Astrocyte of the spinal cord (primary cell): ENCODE results near the gene KRT9.
"Not testable (repeated sequence)": the region's sequence is repeated elsewhere in the genome, so short reads cannot be mapped to it uniquely, and the experiment has no call there.

Experiments
- DNase-seq: peaks from one replicate; pipeline ENCODE4 v3.0.0; 2011; ENCODE audit warnings: low read depth, low spot score
- H3K4me3 ChIP-seq: 2 replicates; pipeline ENCODE4 v1.5.1; 2011; ENCODE audit warnings: low read depth, mild to moderate bottlenecking, low read length, moderate library complexity
- in situ Hi-C: cut with HindIII; loops from 2 replicates; pipeline ENCODE4 v1.10.0; 2017; ENCODE audit warnings: low sequenced_read_pairs
- TF ChIP-seq, protein P1 (sequence below): IDR thresholded peaks from 2 replicates; pipeline ENCODE4 v1.5.1; 2012; ENCODE audit warnings: low read depth, mild to moderate bottlenecking, low read length, inconsistent platforms

Gene KRT9

DNA sequence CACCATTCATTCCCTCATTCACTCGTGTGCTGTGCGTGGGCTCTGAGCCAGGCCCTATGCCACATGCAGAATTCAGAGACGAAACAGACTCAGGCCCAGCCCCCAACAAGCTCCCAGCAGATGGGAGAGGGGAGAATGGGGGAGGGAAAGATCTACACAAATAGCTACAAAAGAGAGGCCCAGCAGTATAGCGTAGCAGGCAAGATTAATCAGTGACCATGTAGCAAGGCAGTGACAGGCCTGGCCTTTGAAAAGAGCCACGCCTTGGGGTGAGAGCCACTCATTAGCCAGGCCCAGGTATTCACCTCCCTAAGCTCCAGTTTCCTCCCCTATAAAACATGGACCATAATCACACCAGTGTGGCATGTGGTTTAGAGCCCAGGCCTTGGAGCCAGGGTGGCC lies 27.4 kb downstream of the KRT9 start:
- in situ Hi-C loops: no loop called here
- DNase-seq: no peak
- TF ChIP-seq, protein P1, sequence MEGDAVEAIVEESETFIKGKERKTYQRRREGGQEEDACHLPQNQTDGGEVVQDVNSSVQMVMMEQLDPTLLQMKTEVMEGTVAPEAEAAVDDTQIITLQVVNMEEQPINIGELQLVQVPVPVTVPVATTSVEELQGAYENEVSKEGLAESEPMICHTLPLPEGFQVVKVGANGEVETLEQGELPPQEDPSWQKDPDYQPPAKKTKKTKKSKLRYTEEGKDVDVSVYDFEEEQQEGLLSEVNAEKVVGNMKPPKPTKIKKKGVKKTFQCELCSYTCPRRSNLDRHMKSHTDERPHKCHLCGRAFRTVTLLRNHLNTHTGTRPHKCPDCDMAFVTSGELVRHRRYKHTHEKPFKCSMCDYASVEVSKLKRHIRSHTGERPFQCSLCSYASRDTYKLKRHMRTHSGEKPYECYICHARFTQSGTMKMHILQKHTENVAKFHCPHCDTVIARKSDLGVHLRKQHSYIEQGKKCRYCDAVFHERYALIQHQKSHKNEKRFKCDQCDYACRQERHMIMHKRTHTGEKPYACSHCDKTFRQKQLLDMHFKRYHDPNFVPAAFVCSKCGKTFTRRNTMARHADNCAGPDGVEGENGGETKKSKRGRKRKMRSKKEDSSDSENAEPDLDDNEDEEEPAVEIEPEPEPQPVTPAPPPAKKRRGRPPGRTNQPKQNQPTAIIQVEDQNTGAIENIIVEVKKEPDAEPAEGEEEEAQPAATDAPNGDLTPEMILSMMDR: no peak
- no peak overlapping the region for H3K4me3 ChIP-seq

DNA sequence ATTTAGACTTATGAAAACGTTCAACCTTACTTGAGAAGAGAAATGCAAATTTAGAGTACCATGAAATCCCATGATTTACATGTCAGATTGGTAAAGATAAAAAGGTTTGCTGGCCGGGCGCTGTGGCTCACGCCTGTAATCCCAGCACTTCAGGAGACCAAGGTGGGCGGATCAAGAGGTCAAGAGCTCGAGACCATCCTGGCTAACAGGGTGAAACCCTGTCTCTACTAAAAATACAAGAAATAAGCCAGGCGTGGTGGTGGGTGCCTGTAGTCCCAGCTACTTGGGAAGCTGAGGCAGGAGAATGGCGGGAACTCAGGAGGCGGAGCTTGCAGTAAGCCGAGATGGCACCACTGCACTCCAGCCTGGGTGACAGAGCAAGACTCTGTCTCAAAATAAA lies 29.1 kb downstream of the KRT9 start:
- H3K4me3 ChIP-seq, in situ Hi-C loops, DNase-seq: not testable (repeated sequence)

DNA sequence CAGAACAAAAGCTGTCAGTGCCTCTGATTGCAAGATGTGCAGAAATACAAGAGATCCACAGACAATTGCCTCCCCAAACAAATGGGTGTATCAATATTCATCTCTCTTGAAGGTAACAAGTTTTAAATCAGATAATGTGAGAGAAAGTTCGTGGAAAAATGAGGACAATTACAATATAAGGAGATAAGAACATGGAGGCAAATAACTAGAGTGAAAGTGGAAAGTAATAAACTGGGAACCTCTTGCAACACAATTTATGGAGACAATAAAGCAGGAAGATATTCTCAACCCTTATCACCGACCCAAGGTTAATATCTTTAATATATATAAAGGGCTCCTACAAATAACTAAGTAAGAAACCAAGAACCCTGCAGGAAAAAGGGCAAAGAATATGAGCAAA lies 29.5 kb downstream of the KRT9 start:
- TF ChIP-seq, protein P1: no peak
- in situ Hi-C loops: no loop called here
- DNase-seq: no peak
- H3K4me3 ChIP-seq: no peak overlapping the region

GRCh38 chr17:41540921-41541625 lies 30.8 kb downstream of the KRT9 start:
- TF ChIP-seq, protein P1: no peak
- no peak for DNase-seq
- in situ Hi-C loops: no loop called here
- H3K4me3 ChIP-seq: no peak overlapping the region

GRCh38 chr17:41539979-41540701 lies 31.7 kb downstream of the KRT9 start:
- in situ Hi-C loops: no loop called here
- no peak overlapping the region for H3K4me3 ChIP-seq
- no peak for DNase-seq
- TF ChIP-seq, protein P1: no peak

- in situ Hi-C loops: no loop called here
Measured at GRCh38 chr17:41539071-41539492, 32.8 kb downstream of the KRT9 start.

More at GRCh38 chr17:41539071-41539492, 32.8 kb downstream of the KRT9 start:
- H3K4me3 ChIP-seq: no peak overlapping the region
- TF ChIP-seq, protein P1: no peak
- no peak for DNase-seq
